Upper lobe of left lung (tissue), 6 donors: ENCODE results near the gene TESPA1. TPM values are rescaled to one million over a fixed set of nuclear protein-coding genes. Genes with fewer than 3 reads are reported as not detected.

ENCODE experiments used
- ATAC-seq, 2 donors: fragments of 200-7000 bp; cut with Tn5 transposase; one replicate each; pipeline ENCODE4 v1.9.1; 2022; ENCODE audit warnings: mild to moderate bottlenecking in 2 of 2, moderate library complexity in 2 of 2; ENCODE audit not compliant: low FRiP score in 2 of 2
- DNase-seq, 2 donors: peaks; one replicate each; pipeline ENCODE4 v3.0.0-alpha.2; 2019 to 2020
- H3K27ac ChIP-seq, 4 donors: fragments of 200-600 bp; sonication (generic); one replicate each; pipeline ENCODE4 v1.5.1; 2016 to 2019
- H3K27me3 ChIP-seq, 4 donors: fragments of 200-600 bp; sonication (generic); one replicate each; pipeline ENCODE4 v1.5.1; 2017 to 2019
- H3K36me3 ChIP-seq, 4 donors: fragments of 200-600 bp; sonication (generic); one replicate each; pipeline ENCODE4 v1.5.1; 2016 to 2019
- H3K4me1 ChIP-seq, 4 donors: fragments of 200-600 bp; sonication (generic); one replicate each; pipeline ENCODE4 v1.5.1; 2018 to 2019
- H3K4me3 ChIP-seq, 4 donors: fragments of 200-600 bp; sonication (generic); one replicate each; pipeline ENCODE4 v1.5.1; 2017 to 2019; ENCODE audit warnings: mild to moderate bottlenecking in 2 of 4, moderate library complexity in 1 of 4
- H3K9me3 ChIP-seq, 4 donors: fragments of 200-600 bp; sonication (generic); one replicate each; pipeline ENCODE4 v1.5.1; 2018 to 2019
- CTCF ChIP-seq, 6 experiments: fragments of 450-650 bp in 4 of 6; fragments of 200-600 bp in 2 of 6; sonication (generic) in 2 of 6; IDR thresholded peaks; one replicate each; pipeline ENCODE4 v1.5.1; 2016 to 2019; ENCODE audit warnings: antibody characterized with exemption in 6 of 6
- EP300 ChIP-seq, 4 donors: sonication (generic); formaldehyde crosslinking; IDR thresholded peaks; one replicate each; pipeline ENCODE4 v1.5.1; 2017; ENCODE audit warnings: antibody characterized with exemption in 4 of 4, control low read depth in 2 of 4
- POLR2A ChIP-seq, 4 donors: fragments of 450-650 bp; IDR thresholded peaks; one replicate each; pipeline ENCODE4 v1.5.1; 2016 to 2017; ENCODE audit warnings: antibody characterized with exemption in 4 of 4, mild to moderate bottlenecking in 2 of 4
- POLR2AphosphoS5 ChIP-seq, 2 donors: sonication (generic); formaldehyde crosslinking; IDR thresholded peaks; one replicate each; pipeline ENCODE4 v1.5.1; 2017; ENCODE audit warnings: antibody characterized with exemption in 2 of 2
- WGBS, 2 donors: methylation state at CpG; one replicate each; pipeline ENCODE4 v1.1.5; 2017 to 2018; 5-methylcytosine and 5-hydroxymethylcytosine counted together
- total RNA-seq, 6 donors: library from RNA; depleted of rRNA in 4 of 6; stranded (reverse); fragments of >200 nt in 4 of 6; gene quantifications; one replicate each; pipeline versions ENCODE4 v1.1.0 to v1.2.1, GENCODE V29; 2016 to 2021
- donor health status: DM: no; HTN: no; CAD: no; lungs with moderate emphysema.
- donor health status: DM: no; HTN: yes; CAD: no; lungs with severe emphysema.

The TESPA1 gene
- total RNA-seq, 6 donors from 2014 or later, result 2.7 to 10.5 (median 4.3) TPM

GRCh38 chr12:54937929-54938328, 46.6 kb downstream of the TESPA1 start:
- ATAC-seq, result no peak

GRCh38 chr12:54937376-54937775, 47.2 kb downstream of the TESPA1 start:
- DNase-seq, result no peak
- Histone ChIP-seq H3K27me3 (no peaks in the 10 kb centered on the region), H3K27ac (no peak overlapping the region), H3K4me3 (no peak overlapping the region), H3K9me3 (no peaks in the 10 kb centered on the region), H3K4me1 (peaks cover 0 to 15% (median 0%) of the 10 kb centered on the region in 4 donors), H3K36me3 (no peaks in the 10 kb centered on the region)
- TF ChIP-seq POLR2AphosphoS5 (IDR thresholded peaks at IDR 0.05), result no peak
- ATAC-seq, result no peak

More at GRCh38 chr12:54937929-54938328, 46.6 kb downstream of the TESPA1 start:
- Histone ChIP-seq H3K4me1 (peaks cover 0 to 15% (median 0%) of the 10 kb centered on the region in 4 donors), H3K9me3 (no peaks in the 10 kb centered on the region), H3K4me3 (no peak overlapping the region), H3K27ac (no peak overlapping the region), H3K27me3 (no peaks in the 10 kb centered on the region), H3K36me3 (no peaks in the 10 kb centered on the region)
- no peak for DNase-seq
- TF ChIP-seq POLR2A (IDR thresholded peaks at IDR 0.05) (no peak), POLR2AphosphoS5 (IDR thresholded peaks at IDR 0.05) (no peak), CTCF (IDR thresholded peaks at IDR 0.05) (no peak), EP300 (IDR thresholded peaks at IDR 0.05) (no peak)
- WGBS, 2 donors, result 91 to 93% methylated on average over 2 of the region's 2 CpGs

GRCh38 chr12:54936736-54937135, 47.8 kb downstream of the TESPA1 start:
- no peak overlapping the region for H3K4me3 ChIP-seq

GRCh38 chr12:54935235-54935951, 49.2 kb downstream of the TESPA1 start:
- H3K4me1 ChIP-seq, result peaks cover 0 to 15% (median 0%) of the 10 kb centered on the region in 4 donors
- DNase-seq, result peak in 1 of 2 donors; percentile 27
- peak; percentile 49 to 68 for ATAC-seq
- no peak overlapping the region for H3K4me3 ChIP-seq
- H3K36me3 ChIP-seq, result no peaks in the 10 kb centered on the region
- TF ChIP-seq POLR2A (IDR thresholded peaks at IDR 0.05) (no peak), CTCF (IDR thresholded peaks at IDR 0.05) (peak in 2 of 6 experiments; percentile 27 to 31), POLR2AphosphoS5 (IDR thresholded peaks at IDR 0.05) (no peak)
- 37 to 39% methylated on average over 5 of the region's 5 CpGs for WGBS, 2 donors
- no peaks in the 10 kb centered on the region for H3K27me3 ChIP-seq
- peaks cover 2 to 5% (median 3%) of the 10 kb centered on the region in 4 donors for H3K9me3 ChIP-seq
- peak overlapping the region in 3 of 4 donors; percentile 37 to 69 (median 66) for H3K27ac ChIP-seq

More at GRCh38 chr12:54936736-54937135, 47.8 kb downstream of the TESPA1 start:
- Histone ChIP-seq H3K36me3 (no peaks in the 10 kb centered on the region), H3K27ac (no peak overlapping the region), H3K4me1 (peaks cover 0 to 15% (median 0%) of the 10 kb centered on the region in 4 donors), H3K27me3 (no peaks in the 10 kb centered on the region), H3K9me3 (no peaks in the 10 kb centered on the region)
- no peak for TF ChIP-seq POLR2A (IDR thresholded peaks at IDR 0.05)
- TF ChIP-seq EP300 (IDR thresholded peaks at IDR 0.05), result no peak
- TF ChIP-seq CTCF (IDR thresholded peaks at IDR 0.05), result no peak
- no peak for TF ChIP-seq POLR2AphosphoS5 (IDR thresholded peaks at IDR 0.05)
- ATAC-seq (no peak), DNase-seq (no peak)
- 43 to 50% methylated on average over 3 of the region's 3 CpGs for WGBS, 2 donors

GRCh38 chr12:54934419-54934818, 50.1 kb downstream of the TESPA1 start:
- TF ChIP-seq POLR2A (IDR thresholded peaks at IDR 0.05), result no peak
- no peak for TF ChIP-seq POLR2AphosphoS5 (IDR thresholded peaks at IDR 0.05)
- no peak for TF ChIP-seq CTCF (IDR thresholded peaks at IDR 0.05)
- TF ChIP-seq EP300 (IDR thresholded peaks at IDR 0.05), result no peak
- peaks cover 5 to 14% (median 12%) of the 10 kb centered on the region in 4 donors for H3K9me3 ChIP-seq
- H3K4me3 ChIP-seq, result no peak overlapping the region
- H3K27me3 ChIP-seq, result no peaks in the 10 kb centered on the region
- H3K4me1 ChIP-seq, result peaks cover 0 to 15% (median 0%) of the 10 kb centered on the region in 4 donors
- no peak for DNase-seq
- no peaks in the 10 kb centered on the region for H3K36me3 ChIP-seq
- WGBS, 2 donors, result 37 to 44% methylated on average over 1 of the region's 1 CpG
- no peak for ATAC-seq
- peak overlapping the region in 2 of 4 donors; percentile 18 to 69 for H3K27ac ChIP-seq
